IPS-20b (cell line): ENCODE data around the gene TET3.

Source experiments
- H3K27ac ChIP-seq: one replicate; pipeline ENCODE4 v1.5.1; 2013; ENCODE audit warnings: low read length
- H3K27me3 ChIP-seq: 2 replicates; pipeline ENCODE4 v1.6.1; 2013; ENCODE audit warnings: mild to moderate bottlenecking, low read length, inconsistent platforms; ENCODE audit not compliant: insufficient read depth
- H3K36me3 ChIP-seq: 2 replicates; pipeline ENCODE4 v1.6.1; 2013; ENCODE audit warnings: low read depth, mild to moderate bottlenecking, inconsistent platforms, low read length, moderate library complexity; ENCODE audit not compliant: insufficient read depth
- H3K4me1 ChIP-seq: 2 replicates; pipeline ENCODE4 v1.6.1; 2013; ENCODE audit warnings: mild to moderate bottlenecking, control low read depth, inconsistent platforms, low read length, moderate library complexity; ENCODE audit not compliant: insufficient read depth
- H3K4me3 ChIP-seq: 2 replicates; pipeline ENCODE4 v1.5.1; 2013; ENCODE audit warnings: mild to moderate bottlenecking, low read length, inconsistent platforms
- H3K9ac ChIP-seq: 2 replicates; pipeline ENCODE4 v1.6.1; 2013; ENCODE audit warnings: low read depth, mild to moderate bottlenecking, inconsistent platforms, low read length, moderate library complexity
- H3K9me3 ChIP-seq: 2 replicates; pipeline ENCODE4 v1.6.1; 2013; ENCODE audit warnings: mild to moderate bottlenecking, low read depth, low read length, inconsistent platforms; ENCODE audit not compliant: insufficient read depth

Gene TET3

DNA sequence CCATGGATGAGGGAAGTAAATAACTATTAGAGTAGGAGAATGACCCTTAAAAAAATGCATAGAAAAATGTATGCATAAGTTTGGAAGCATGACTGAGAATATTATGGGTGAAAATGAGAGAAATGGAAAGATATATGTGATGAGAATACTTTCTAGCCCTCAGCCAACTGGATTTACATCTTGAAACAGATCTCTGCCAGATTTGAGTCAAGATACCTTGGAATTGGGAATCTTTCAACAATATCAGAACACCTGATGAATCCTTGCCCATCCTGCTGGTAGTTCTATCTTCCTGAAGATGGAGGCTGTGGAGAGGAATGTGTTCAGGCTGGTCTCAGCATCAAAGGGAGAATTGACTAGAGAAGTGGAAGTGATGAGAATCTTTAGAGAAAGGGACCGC, 5.8 kb downstream of the TET3 start:
- no peaks in the 10 kb centered on the region for H3K9me3 ChIP-seq
- peaks cover 25% of the 10 kb centered on the region; the same call in 1 of the 2 replicates for H3K36me3 ChIP-seq
- H3K27ac ChIP-seq, result no peak overlapping the region
- H3K4me3 ChIP-seq, result no peak overlapping the region
- H3K9ac ChIP-seq, result no peak overlapping the region
- peaks cover 7% of the 10 kb centered on the region; the same call in 1 of the 2 replicates for H3K27me3 ChIP-seq
- peaks cover 27% of the 10 kb centered on the region for H3K4me1 ChIP-seq

DNA sequence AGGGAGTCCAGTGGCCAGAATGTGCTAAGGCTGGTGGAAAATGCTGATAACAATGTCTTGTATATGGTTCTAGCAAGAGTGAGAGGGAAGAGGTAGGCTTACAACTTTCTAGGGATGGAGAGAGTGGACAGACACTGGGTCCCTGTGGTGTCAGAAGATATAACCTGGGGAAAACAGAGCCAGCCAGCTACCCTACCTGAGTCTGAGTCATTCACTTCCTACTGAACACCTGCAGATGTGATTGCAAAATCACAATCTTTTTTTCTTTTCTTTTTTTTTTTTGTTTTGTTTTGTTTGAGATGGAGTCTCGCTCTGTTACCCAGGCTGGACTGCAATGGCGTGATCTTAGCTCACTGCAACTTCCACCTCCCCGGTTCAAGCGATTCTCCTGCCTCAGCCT, 7.3 kb downstream of the TET3 start:
- H3K4me1 ChIP-seq, result peaks cover 16% of the 10 kb centered on the region
- no peak overlapping the region for H3K4me3 ChIP-seq

DNA sequence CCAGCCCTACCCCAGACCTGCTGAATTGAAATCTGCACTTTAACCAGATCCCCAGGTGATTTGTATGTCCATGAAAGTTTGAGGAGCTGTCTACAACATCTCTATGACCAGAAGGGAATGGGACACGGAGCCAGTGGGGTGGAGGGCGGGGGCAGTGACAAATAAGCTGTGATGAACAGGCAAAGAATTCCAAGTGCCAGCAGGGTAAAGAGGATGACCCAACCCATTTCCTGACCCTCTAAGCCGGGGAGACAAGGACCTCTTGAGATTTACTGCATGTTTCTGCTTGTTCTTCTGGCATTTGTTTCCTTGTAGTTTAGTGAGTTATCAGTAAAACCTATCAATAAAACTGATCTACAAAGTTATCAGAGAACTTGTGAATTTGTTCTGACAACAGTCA, 8.7 kb downstream of the TET3 start:
- peaks cover 10% of the 10 kb centered on the region; the same call in 1 of the 2 replicates for H3K4me1 ChIP-seq
- peaks cover 18% of the 10 kb centered on the region; the same call in 1 of the 2 replicates for H3K36me3 ChIP-seq
- no peak overlapping the region for H3K27ac ChIP-seq
- no peaks in the 10 kb centered on the region for H3K9me3 ChIP-seq
- H3K9ac ChIP-seq, result no peak overlapping the region
- no peaks in the 10 kb centered on the region for H3K27me3 ChIP-seq
- no peak overlapping the region for H3K4me3 ChIP-seq

More for the DNA sequence above, 7.3 kb downstream of the TET3 start:
- H3K9me3 ChIP-seq, result no peaks in the 10 kb centered on the region
- no peak overlapping the region for H3K27ac ChIP-seq
- H3K9ac ChIP-seq, result no peak overlapping the region
- no peaks in the 10 kb centered on the region for H3K27me3 ChIP-seq
- H3K36me3 ChIP-seq, result peaks cover 19% of the 10 kb centered on the region; the same call in 1 of the 2 replicates

DNA sequence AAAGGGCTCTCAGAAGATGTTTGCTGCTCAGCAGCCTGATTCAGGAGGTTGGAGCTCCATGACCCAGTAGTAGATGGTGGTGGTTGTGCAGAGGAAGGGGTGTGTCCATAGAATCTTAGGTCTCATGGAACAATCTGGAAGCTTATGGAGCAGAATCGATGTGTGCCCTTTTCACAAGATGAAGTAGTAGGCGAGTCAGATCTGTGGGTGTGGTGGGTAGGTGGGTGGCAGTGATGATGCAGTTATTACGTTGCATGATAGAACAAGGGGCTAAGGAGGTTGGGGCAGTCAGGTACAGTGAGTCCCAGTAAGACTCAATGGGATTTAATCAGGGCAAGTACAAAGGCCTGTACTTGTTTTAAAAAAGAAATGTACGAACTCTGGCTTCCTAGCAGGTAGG, 9.1 kb downstream of the TET3 start:
- Histone ChIP-seq H3K9me3 (no peaks in the 10 kb centered on the region), H3K27me3 (no peaks in the 10 kb centered on the region), H3K9ac (no peak overlapping the region), H3K36me3 (peaks cover 18% of the 10 kb centered on the region; the same call in 1 of the 2 replicates), H3K27ac (no peak overlapping the region), H3K4me1 (peaks cover 7% of the 10 kb centered on the region; the same call in 1 of the 2 replicates), H3K4me3 (no peak overlapping the region)

DNA sequence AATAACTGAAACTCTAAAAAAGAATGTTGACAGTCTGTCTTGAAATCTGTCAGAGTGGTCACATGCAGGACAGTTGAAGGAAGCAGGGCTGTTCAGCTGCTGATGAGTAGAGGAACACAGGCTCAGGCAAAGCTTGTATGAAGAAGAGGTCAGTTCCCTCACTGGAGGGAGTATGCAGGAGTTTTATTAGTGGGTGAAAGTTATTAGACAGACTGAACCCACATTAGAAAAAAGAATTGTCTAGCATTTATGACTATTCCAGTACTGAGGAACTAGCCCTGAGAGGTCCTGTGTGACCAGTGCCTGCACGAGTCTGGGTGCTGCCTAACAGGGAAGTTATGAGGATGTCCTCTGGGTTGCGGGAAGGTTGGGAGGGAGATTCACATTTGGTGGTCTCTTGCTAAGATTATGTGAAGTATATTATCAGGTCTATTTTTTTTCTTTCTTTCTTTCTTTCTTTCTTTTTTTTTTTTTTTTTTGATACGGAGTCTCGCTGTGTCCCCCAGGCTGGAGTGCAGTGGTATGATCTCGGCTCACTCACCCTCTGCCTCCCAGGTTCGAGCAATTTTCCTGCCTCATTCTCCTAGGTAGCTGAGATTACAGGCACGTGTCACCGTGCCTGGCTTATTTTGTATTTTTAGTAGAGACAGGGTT, 9.6 kb downstream of the TET3 start:
- H3K4me3 ChIP-seq, result no peak overlapping the region
- no peaks in the 10 kb centered on the region for H3K9me3 ChIP-seq
- no peak overlapping the region for H3K9ac ChIP-seq
- H3K27me3 ChIP-seq, result no peaks in the 10 kb centered on the region
- H3K27ac ChIP-seq, result no peak overlapping the region
- H3K4me1 ChIP-seq, result peaks cover 7% of the 10 kb centered on the region; the same call in 1 of the 2 replicates
- peaks cover 18% of the 10 kb centered on the region; the same call in 1 of the 2 replicates for H3K36me3 ChIP-seq

DNA sequence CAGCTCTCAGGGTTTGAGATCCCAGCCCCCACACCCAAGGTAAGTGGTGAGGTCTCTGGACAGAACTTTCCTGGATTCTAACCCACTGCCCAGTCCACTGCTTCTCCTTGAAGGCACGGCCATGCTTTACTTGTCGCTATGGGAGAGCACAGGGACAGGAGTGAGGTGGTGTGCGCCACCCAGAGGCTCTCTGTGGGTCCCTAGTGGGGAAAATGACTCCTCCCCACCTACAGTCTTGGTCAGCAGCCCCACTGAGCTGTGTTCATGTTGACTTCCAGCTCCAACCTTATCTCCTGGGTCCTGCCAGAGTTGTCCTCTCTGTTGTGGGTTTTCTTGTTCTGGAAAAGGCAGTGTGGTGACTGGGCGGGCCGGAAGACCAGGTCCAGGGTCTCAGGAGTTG, 11.1 kb downstream of the TET3 start:
- H3K4me3 ChIP-seq, result no peak overlapping the region
- H3K9ac ChIP-seq, result no peak overlapping the region
- H3K27ac ChIP-seq, result no peak overlapping the region
- no peaks in the 10 kb centered on the region for H3K9me3 ChIP-seq
- peaks cover 7% of the 10 kb centered on the region; the same call in 1 of the 2 replicates for H3K36me3 ChIP-seq
- H3K4me1 ChIP-seq, result peaks cover 12% of the 10 kb centered on the region; the same call in 1 of the 2 replicates
- H3K27me3 ChIP-seq, result peaks cover 3% of the 10 kb centered on the region; the same call in 1 of the 2 replicates

DNA sequence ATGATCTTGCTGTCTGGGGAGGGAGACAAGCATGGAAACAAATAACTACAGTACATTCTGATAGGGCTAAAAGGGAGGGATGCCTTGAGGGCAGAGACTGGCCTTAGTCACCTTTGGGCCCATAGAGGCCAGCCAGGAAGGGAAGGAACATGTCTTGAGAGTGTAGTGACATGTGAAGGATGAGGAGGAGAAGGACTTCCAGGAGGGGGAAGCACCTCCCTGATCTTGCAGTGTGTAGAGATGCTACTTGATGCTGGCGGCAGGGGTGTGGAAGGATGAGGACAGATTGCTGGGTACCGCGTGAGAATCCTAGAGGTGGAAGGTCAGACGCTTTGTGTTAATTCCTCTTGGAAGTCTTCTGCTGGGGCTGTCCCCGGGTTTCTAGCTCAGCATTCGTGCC, 13.1 kb downstream of the TET3 start:
- Histone ChIP-seq H3K27ac (no peak overlapping the region), H3K4me3 (no peak overlapping the region), H3K36me3 (peaks cover 7% of the 10 kb centered on the region; the same call in 1 of the 2 replicates), H3K9ac (no peak overlapping the region), H3K27me3 (peaks cover 15% of the 10 kb centered on the region), H3K4me1 (peaks cover 19% of the 10 kb centered on the region), H3K9me3 (no peaks in the 10 kb centered on the region)

DNA sequence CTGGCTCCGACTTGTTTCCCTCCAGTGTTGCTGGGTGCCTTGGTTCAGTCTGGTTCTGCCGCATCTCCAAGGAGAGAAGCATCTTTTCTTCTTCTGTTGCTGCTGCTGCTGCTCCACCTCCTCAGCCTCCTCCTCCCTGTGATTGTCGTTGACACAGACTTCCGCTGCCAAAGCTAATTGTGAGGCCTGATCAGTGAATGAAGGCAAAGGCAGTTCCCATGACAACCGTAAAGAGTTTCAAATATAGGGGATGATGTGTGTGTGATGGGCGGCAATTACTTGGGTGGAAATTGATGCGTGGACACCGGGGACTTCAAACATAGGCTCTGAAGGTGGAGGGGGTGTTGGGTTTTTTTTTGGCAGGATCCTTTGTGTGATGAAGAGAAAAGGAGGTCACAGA, 13.7 kb downstream of the TET3 start:
- Histone ChIP-seq H3K9ac (no peak overlapping the region), H3K4me3 (no peak overlapping the region), H3K27ac (no peak overlapping the region), H3K36me3 (peaks cover 2% of the 10 kb centered on the region; the same call in 1 of the 2 replicates), H3K27me3 (peaks cover 15% of the 10 kb centered on the region), H3K4me1 (peaks cover 19% of the 10 kb centered on the region), H3K9me3 (no peaks in the 10 kb centered on the region)

DNA sequence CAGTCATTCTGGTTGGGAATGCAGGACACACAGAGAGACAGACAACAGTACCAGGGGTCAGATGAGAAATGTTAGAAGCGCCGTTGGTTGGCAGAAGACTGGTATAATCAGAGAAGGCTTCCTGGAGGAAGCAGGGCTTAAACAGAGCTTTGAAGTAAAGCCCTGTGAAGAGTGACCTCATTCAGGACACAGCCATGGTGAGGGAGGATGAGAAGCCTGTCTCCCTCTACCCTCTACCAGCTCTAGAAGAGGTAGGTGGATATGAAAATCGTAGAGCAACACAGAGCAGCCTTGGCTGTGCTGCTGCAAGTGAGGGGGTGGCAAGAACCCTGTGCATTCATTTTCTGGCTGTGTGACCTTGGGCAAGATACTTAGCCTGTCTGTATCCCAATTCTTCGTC, 14.2 kb downstream of the TET3 start:
- Histone ChIP-seq H3K4me3 (no peak overlapping the region), H3K27me3 (peaks cover 15% of the 10 kb centered on the region), H3K9ac (no peak overlapping the region), H3K36me3 (no peaks in the 10 kb centered on the region), H3K4me1 (peaks cover 23% of the 10 kb centered on the region), H3K9me3 (no peaks in the 10 kb centered on the region), H3K27ac (no peak overlapping the region)

DNA sequence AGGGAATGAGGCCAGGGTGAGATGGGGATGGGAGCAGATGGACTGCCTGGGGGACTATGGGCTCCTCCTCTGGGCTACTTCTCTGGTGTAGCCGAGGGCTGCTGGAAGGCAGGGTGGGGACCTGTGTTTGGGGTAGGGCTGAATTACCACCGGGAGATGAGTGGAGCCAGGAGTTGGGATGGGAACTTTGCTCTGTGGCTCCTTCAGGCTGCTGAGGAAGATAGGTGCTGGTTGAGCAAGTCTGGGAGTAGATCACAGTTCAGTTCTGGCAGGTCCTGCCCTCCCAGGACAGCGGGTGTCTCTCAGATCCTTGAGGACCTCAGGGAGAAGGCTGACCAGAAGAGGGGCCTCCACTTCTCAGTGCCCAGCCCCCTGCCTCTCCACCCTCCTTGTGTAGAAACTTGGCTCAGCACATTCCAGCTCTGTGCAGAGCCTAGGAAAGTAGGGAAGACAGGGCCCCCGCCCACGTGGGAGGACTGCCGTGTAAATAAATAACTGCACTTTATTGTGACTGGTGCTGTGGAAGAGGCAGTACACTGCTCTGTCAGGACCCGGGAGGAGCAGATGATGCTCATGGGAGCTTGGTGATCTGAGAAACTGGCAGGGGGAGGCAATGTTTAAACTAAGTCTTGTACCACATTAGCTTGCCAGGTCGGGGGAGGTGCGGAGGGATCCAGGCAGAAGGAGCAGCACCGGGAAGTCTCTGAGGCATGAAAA, 15.3 kb downstream of the TET3 start:
- no peak overlapping the region for H3K27ac ChIP-seq
- no peak overlapping the region; the same call in 1 of the 2 replicates for H3K9ac ChIP-seq
- H3K4me1 ChIP-seq, result peaks cover 34% of the 10 kb centered on the region
- H3K27me3 ChIP-seq, result peaks cover 15% of the 10 kb centered on the region
- no peak overlapping the region for H3K4me3 ChIP-seq
- no peaks in the 10 kb centered on the region for H3K9me3 ChIP-seq
- H3K36me3 ChIP-seq, result no peaks in the 10 kb centered on the region

DNA sequence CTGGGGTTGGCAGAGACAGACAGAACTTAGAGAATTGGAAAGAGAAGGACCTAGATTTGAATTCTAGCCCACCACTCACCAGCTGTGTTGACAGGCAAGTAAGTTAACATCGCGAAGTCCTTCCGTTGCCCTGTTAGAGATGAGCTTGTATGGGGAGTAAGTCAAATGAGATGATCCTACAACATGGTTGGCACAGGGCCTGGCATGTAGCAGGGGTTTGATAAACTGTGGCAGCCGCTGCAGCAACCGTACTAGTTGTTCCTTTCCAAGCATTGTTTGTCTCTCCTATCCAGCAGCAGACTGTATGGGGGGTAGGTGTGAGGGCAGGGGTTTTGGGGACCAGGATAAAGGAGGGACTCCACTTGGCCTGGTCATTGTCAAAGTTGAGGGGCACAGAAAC, 16.0 kb downstream of the TET3 start:
- no peak overlapping the region for H3K4me3 ChIP-seq
- H3K36me3 ChIP-seq, result peaks cover 6% of the 10 kb centered on the region; the same call in 1 of the 2 replicates
- H3K4me1 ChIP-seq, result peaks cover 35% of the 10 kb centered on the region
- no peaks in the 10 kb centered on the region for H3K9me3 ChIP-seq
- H3K27ac ChIP-seq, result no peak overlapping the region
- peaks cover 15% of the 10 kb centered on the region for H3K27me3 ChIP-seq
- no peak overlapping the region for H3K9ac ChIP-seq

DNA sequence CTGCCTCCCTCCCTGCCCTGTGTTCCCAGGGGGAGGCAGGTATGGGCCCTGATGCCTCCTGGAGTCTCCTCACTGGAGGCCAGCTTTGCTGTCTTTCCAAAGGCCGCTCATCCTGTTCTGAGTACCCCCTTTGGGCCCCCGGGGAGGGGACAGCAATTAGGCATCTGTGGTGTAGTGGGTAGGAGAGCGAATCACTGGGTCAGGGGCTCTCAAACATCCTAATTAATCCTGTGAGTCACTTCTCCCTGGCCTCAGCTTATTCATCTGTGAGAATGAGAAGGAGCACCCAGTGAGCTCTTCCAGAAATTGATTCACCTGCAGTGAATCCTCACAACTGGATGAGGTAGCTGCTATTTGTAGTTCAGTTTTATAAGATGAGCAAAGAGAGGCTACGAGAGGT, 16.4 kb downstream of the TET3 start:
- Histone ChIP-seq H3K27me3 (peaks cover 15% of the 10 kb centered on the region), H3K9me3 (no peaks in the 10 kb centered on the region), H3K4me1 (peaks cover 35% of the 10 kb centered on the region), H3K27ac (no peak overlapping the region), H3K4me3 (no peak overlapping the region), H3K9ac (no peak overlapping the region), H3K36me3 (peaks cover 7% of the 10 kb centered on the region; the same call in 1 of the 2 replicates)
